HepG2 (cell line): ENCODE results near the gene GOLGA3. TPM values are rescaled to one million over a fixed set of nuclear protein-coding genes. Genes with fewer than 3 reads are reported as not detected.
A peak's percentile ranks its signal among the peaks of the same experiment; 100 is the strongest.

Experiments
- ATF1 ChIP-seq: IDR thresholded peaks from 2 replicates; pipeline ENCODE4 v1.6.1; 2016; ENCODE audit warnings: mild to moderate bottlenecking, control low read depth
- BRF2 ChIP-seq: sonication (generic); formaldehyde crosslinking; IDR thresholded peaks from 2 replicates; pipeline ENCODE4 v1.8.1; 2022; ENCODE audit warnings: mild to moderate bottlenecking, missing genetic modification reagents
- CENPX ChIP-seq: sonication (generic); formaldehyde crosslinking; IDR thresholded peaks from 2 replicates; pipeline ENCODE4 v1.9.0; 2021; ENCODE audit warnings: mild to moderate bottlenecking, missing genetic modification reagents, moderate library complexity
- CHD2 ChIP-seq: IDR thresholded peaks from 2 replicates; pipeline ENCODE4 v1.6.1; 2011; ENCODE audit warnings: low read depth, low read length, improper control_type of control experiment
- EEA1 ChIP-seq: sonication (generic); formaldehyde crosslinking; IDR thresholded peaks from 2 replicates; pipeline ENCODE4 v1.5.1; 2020; ENCODE audit warnings: mild to moderate bottlenecking, missing genetic modification reagents, borderline replicate concordance
- FOSL2 ChIP-seq: sonication (generic); formaldehyde crosslinking; IDR thresholded peaks from 2 replicates; pipeline ENCODE4 v1.4.0; 2020; ENCODE audit warnings: missing genetic modification reagents
- KDM6A ChIP-seq: IDR thresholded peaks from 2 replicates; pipeline ENCODE4 v1.6.1; 2016; ENCODE audit warnings: low read depth
- KLF12 ChIP-seq: sonication (generic); formaldehyde crosslinking; IDR thresholded peaks from 2 replicates; pipeline ENCODE4 v1.4.0; 2020; ENCODE audit warnings: missing genetic modification reagents, borderline replicate concordance
- NFE2 ChIP-seq: sonication (generic); formaldehyde crosslinking; IDR thresholded peaks from 2 replicates; pipeline ENCODE4 v1.4.0; 2020; ENCODE audit warnings: missing genetic modification reagents
- NR2F2 ChIP-seq: IDR thresholded peaks from 2 replicates; pipeline ENCODE4 v1.6.1; 2012; ENCODE audit warnings: low read depth, inconsistent platforms, borderline replicate concordance
- NR3C1 ChIP-seq: sonication (generic); formaldehyde crosslinking; IDR thresholded peaks from 2 replicates; pipeline ENCODE4 v1.4.0; 2020; ENCODE audit warnings: missing genetic modification reagents
- SRF ChIP-seq: IDR thresholded peaks from 2 replicates; pipeline ENCODE4 v1.6.1; 2011; ENCODE audit warnings: mild to moderate bottlenecking, low read depth, low read length, moderate library complexity
- TAF1 ChIP-seq: sonication (generic); formaldehyde crosslinking; IDR thresholded peaks from 2 replicates; pipeline ENCODE4 v1.4.0; 2020; ENCODE audit warnings: missing genetic modification reagents
- TRIM24 ChIP-seq: sonication (generic); formaldehyde crosslinking; IDR thresholded peaks from 2 replicates; pipeline ENCODE4 v1.8.0; 2022; ENCODE audit warnings: mild to moderate bottlenecking, missing genetic modification reagents
- ZBTB49 ChIP-seq: sonication (generic); formaldehyde crosslinking; IDR thresholded peaks from 2 replicates; pipeline ENCODE4 v1.4.0; 2020; ENCODE audit warnings: missing genetic modification reagents, borderline replicate concordance
- ZNF234 ChIP-seq: sonication (generic); formaldehyde crosslinking; conservative IDR thresholded peaks from 2 replicates; pipeline ENCODE4 v1.5.1; 2020; ENCODE audit warnings: mild to moderate bottlenecking, missing genetic modification reagents
- ZNF503 ChIP-seq: sonication (generic); formaldehyde crosslinking; IDR thresholded peaks from 2 replicates; pipeline ENCODE4 v1.4.0; 2020; ENCODE audit warnings: missing genetic modification reagents
- ZNF558 ChIP-seq: sonication (generic); formaldehyde crosslinking; IDR thresholded peaks from 2 replicates; pipeline ENCODE4 v1.9.0; 2022; ENCODE audit warnings: mild to moderate bottlenecking, missing genetic modification reagents, borderline replicate concordance
- ZNF562 ChIP-seq: sonication (generic); formaldehyde crosslinking; IDR thresholded peaks from 2 replicates; pipeline ENCODE4 v1.8.0; 2022; ENCODE audit warnings: missing genetic modification reagents, borderline replicate concordance
- ZNF713 ChIP-seq: sonication (generic); formaldehyde crosslinking; IDR thresholded peaks from 2 replicates; pipeline ENCODE4 v1.4.0; 2020; ENCODE audit warnings: mild to moderate bottlenecking, missing genetic modification reagents
- ZSCAN22 ChIP-seq: sonication (generic); formaldehyde crosslinking; IDR thresholded peaks from 2 replicates; pipeline ENCODE4 v1.4.0; 2020; ENCODE audit warnings: mild to moderate bottlenecking, missing genetic modification reagents
- polyA plus RNA-seq, 8 experiments: library from polyadenylated mRNA; depleted of rRNA in 3 of 8; stranded (reverse) in 7 of 8; unstranded in 1 of 8; fragments of >200 nt; fragmentation: Illumina TruSeq in 4 of 8; extraction: Trizol in 4 of 8; gene quantifications; 2 replicates each; pipeline versions ENCODE4 v1.2.1 to v1.2.3, GENCODE V29; 2011 to 2016; ENCODE audit warnings: low read depth in 4 of 8, missing spikeins in 1 of 8, mixed read lengths in 1 of 8; ENCODE audit not compliant: insufficient read depth in 1 of 8
- total RNA-seq, 5 experiments: library from RNA; depleted of rRNA; stranded (reverse); fragments of >200 nt; fragmentation: Illumina TruSeq; extraction: Trizol; gene quantifications; 2 replicates each; pipeline ENCODE4 v1.2.3, GENCODE V29; 2016; ENCODE audit warnings: low read depth in 1 of 5
- TF ChIP-seq, protein P1 (sequence below): sonication (generic); formaldehyde crosslinking; IDR thresholded peaks from 2 replicates; pipeline ENCODE4 v1.4.0; 2020; ENCODE audit warnings: missing genetic modification reagents

The GOLGA3 gene
- total and polyA plus RNA-seq, 2 of the 13 experiments (the other 11 are each of a cell fraction or from before 2014, with no cell fraction given) = 22.0 to 43.0 TPM

GRCh38 chr12:132828706-132829534, at the start of gene GOLGA3 (continued):
- TF ChIP-seq CENPX (CRISPR knock-in tag) (no peak), ZBTB49 (CRISPR knock-in tag) (no peak; the same call in 1 of the 2 replicates), EEA1 (CRISPR knock-in tag) (no peak), ZNF234 (CRISPR knock-in tag) (no peak), CHD2 (no peak), BRF2 (no peak), ZNF562 (CRISPR knock-in tag) (no peak), TRIM24 (CRISPR knock-in tag) (no peak), NFE2 (CRISPR knock-in tag) (no peak), ATF1 (CRISPR knock-in tag) (no peak; the same call in 1 of the 2 replicates), NR2F2 (peak; percentile 9; the same call in 1 of the 2 replicates), KLF12 (CRISPR knock-in tag) (peak; percentile 95; the same call in 1 of the 2 replicates), SRF (peak; percentile 52; the same call in 1 of the 2 replicates), ZNF713 (no peak), NR3C1 (CRISPR knock-in tag) (no peak), ZSCAN22 (CRISPR knock-in tag) (no peak), KDM6A (CRISPR knock-in tag) (no peak), FOSL2 (peak; percentile 42; the same call in 1 of the 2 replicates), TAF1 (peak; percentile 77), ZNF558 (CRISPR knock-in tag) (no peak), ZNF503 (no peak)
- TF ChIP-seq, protein P1, sequence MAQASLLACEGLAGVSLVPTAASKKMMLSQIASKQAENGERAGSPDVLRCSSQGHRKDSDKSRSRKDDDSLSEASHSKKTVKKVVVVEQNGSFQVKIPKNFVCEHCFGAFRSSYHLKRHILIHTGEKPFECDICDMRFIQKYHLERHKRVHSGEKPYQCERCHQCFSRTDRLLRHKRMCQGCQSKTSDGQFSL = no peak
